Measurements from ENCODE around the gene SGK2. TPM values are rescaled to one million over a fixed set of nuclear protein-coding genes. Genes with fewer than 3 reads are reported as not detected.
A peak's percentile ranks its signal among the peaks of the same experiment; 100 is the strongest.

SGK2 gene
- total RNA-seq, 3 donors from 2014 or later, result 60.4 to 207 (median 125) TPM

DNA sequence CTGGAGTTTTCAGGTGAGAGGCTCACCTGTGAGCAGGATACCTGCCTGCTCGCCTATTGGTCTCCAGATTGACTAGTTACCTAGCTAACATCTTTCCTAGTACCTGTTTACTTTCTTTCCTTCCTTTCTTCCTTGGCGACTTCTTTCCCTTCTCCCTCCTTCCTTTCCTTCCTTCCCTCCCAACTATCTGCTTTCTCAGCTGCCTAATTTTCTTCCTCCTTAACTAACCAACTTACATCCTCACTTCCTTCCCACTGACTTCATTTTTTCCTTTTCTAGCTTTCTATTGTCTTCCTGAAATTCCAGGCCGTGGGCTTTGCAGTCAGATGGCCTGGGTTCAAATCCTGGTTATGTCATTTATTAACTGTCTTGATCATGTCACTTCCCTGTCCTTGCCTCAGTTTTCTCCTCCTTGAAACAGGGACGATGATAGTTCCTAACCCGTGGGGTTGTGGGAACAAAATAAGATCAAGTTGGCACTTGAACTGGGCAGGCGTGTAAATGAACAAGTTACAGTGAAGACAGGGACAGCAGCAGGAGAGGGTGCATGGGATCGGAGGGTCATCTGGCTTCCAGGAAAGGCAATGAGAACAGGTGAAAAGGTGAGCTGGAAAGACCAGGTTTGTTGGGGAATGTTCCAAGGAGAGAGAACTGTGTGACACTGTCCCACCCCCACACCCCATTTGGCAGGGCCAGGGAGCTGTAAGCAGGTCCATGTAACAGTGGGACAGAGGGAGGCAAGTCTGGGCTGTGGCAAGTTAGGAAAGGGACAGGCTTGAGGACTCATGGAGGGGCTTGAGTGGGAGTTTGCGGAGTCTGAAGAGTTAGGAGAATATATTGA is 540 bp downstream of the SGK2 start:
- Histone ChIP-seq H3K4me1 (ENCODE audit: low read depth) (peaks cover 19% of the 10 kb centered on the region), H3K9me3 (no peaks in the 10 kb centered on the region), H3K36me3 (ENCODE audit: low read depth) (no peaks in the 10 kb centered on the region), H3K4me3 (peak overlapping the region; percentile 9)
- no peak for ATAC-seq
- intact Hi-C loops (cut with DNase I, micrococcal nuclease), result no loop called here
- DNase-seq, result peak in 2 of 3 donors; percentile 44 to 54
- TF ChIP-seq, protein P1, sequence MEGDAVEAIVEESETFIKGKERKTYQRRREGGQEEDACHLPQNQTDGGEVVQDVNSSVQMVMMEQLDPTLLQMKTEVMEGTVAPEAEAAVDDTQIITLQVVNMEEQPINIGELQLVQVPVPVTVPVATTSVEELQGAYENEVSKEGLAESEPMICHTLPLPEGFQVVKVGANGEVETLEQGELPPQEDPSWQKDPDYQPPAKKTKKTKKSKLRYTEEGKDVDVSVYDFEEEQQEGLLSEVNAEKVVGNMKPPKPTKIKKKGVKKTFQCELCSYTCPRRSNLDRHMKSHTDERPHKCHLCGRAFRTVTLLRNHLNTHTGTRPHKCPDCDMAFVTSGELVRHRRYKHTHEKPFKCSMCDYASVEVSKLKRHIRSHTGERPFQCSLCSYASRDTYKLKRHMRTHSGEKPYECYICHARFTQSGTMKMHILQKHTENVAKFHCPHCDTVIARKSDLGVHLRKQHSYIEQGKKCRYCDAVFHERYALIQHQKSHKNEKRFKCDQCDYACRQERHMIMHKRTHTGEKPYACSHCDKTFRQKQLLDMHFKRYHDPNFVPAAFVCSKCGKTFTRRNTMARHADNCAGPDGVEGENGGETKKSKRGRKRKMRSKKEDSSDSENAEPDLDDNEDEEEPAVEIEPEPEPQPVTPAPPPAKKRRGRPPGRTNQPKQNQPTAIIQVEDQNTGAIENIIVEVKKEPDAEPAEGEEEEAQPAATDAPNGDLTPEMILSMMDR (IDR thresholded peaks at IDR 0.05), result no peak

DNA sequence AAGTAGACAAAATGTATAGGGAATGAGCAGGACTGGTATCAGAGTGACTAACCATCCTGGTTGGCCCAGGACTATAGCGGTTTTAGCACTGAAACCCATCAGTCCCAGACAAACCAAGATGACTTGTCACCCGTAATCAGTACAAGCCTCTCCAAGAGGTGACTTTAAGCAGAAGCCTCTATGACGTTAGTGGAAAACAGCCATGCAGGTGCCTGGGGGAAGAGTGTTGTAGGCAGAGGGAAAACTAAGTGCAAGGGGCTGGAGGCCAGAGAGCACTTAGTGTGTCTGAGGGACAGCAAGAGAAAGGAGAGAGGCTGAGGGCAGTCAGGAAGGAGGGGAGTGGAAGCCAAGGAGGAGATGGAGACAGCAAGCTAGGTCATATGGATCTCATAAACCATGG is 2.1 kb downstream of the SGK2 start:
- Histone ChIP-seq H3K4me3 (no peak overlapping the region), H3K9me3 (no peaks in the 10 kb centered on the region), H3K4me1 (ENCODE audit: low read depth) (peaks cover 16% of the 10 kb centered on the region), H3K36me3 (ENCODE audit: low read depth) (no peaks in the 10 kb centered on the region)
- ATAC-seq (no peak), DNase-seq (no peak)
- intact Hi-C loops (cut with DNase I, micrococcal nuclease), result no loop called here
- TF ChIP-seq, protein P1 (IDR thresholded peaks at IDR 0.05), result no peak

DNA sequence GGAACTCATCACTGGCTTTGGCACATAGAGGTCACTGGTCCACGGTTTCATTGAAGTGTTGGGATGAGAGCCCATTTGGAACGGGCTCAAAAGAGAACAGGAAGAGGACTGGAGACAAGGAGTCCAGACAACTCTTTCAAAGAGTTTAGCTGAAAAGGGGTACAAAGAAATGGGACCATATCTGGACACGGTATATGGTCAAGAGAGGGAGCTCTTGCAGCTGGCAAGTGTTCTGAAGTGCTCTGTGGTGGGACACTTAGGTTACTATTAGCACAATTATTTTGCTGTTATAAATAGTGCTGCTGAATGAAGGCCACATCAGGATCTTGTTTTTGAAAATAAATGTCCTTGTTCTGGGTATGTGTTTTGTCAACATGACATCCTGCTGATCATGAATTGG is 4.6 kb downstream of the SGK2 start:
- ATAC-seq (no peak), DNase-seq (no peak)
- TF ChIP-seq, protein P1 (IDR thresholded peaks at IDR 0.05), result no peak
- no peak overlapping the region for H3K4me3 ChIP-seq
- H3K36me3 ChIP-seq (ENCODE audit: low read depth), result no peaks in the 10 kb centered on the region
- intact Hi-C loops (cut with DNase I, micrococcal nuclease), result no loop called here
- H3K9me3 ChIP-seq, result no peaks in the 10 kb centered on the region
- H3K4me1 ChIP-seq (ENCODE audit: low read depth), result peaks cover 2% of the 10 kb centered on the region

DNA sequence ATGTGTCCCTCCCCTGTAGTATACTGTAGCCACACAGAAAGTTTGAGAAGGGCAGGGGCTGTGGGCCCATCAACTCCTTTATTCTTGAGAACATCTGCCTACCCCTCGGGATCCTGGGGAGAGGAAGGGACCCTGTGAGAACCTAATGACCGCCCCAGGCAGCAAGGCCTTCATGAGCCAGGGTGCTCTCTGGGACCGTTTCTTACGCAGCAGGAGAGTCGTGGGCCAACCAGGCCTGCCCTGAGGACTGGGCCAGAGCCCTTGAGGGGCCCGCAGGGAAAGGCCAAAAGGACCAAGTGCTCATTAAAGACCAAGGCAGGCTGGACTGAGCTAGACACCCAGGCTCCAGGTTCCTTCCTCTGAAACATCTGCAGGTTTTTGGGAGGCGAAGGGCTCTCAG is 5.2 kb downstream of the SGK2 start:
- no peak overlapping the region for H3K4me3 ChIP-seq
- no peaks in the 10 kb centered on the region for H3K9me3 ChIP-seq
- intact Hi-C loops (cut with DNase I, micrococcal nuclease), result no loop called here
- peaks cover 2% of the 10 kb centered on the region for H3K4me1 ChIP-seq (ENCODE audit: low read depth)
- TF ChIP-seq, protein P1 (IDR thresholded peaks at IDR 0.05), result no peak
- DNase-seq, result no peak
- no peak for ATAC-seq
- H3K36me3 ChIP-seq (ENCODE audit: low read depth), result no peaks in the 10 kb centered on the region

DNA sequence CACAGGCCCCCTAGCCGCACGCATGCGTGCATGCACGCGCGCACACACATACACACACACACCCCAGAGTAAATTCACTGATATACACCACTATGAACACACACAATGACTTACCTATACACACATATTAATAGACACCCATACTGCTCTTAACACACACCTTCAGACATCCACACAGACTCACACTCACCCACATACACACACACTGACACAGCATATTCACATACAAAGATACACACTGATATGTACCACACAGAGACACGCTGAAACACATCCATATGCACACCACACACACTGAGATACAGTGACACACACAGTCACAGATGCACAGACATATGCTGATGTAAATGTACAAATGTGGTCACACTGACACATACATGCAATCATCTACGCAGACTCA is 5.6 kb downstream of the SGK2 start:
- H3K4me1 ChIP-seq (ENCODE audit: low read depth), result peaks cover 4% of the 10 kb centered on the region

More for the DNA sequence above, 5.6 kb downstream of the SGK2 start:
- no peaks in the 10 kb centered on the region for H3K36me3 ChIP-seq (ENCODE audit: low read depth)
- DNase-seq (no peak), ATAC-seq (no peak)
- TF ChIP-seq, protein P1 (IDR thresholded peaks at IDR 0.05), result no peak
- no peaks in the 10 kb centered on the region for H3K9me3 ChIP-seq
- H3K4me3 ChIP-seq, result no peak overlapping the region
- intact Hi-C loops (cut with DNase I, micrococcal nuclease), result no loop called here
